Common myeloid progenitor, CD34-positive (primary cell): ENCODE results near the gene KDM5A.
A peak's percentile ranks its signal among the peaks of the same experiment; 100 is the strongest.
"Not testable (repeated sequence)": the region's sequence is repeated elsewhere in the genome, so short reads cannot be mapped to it uniquely, and the experiment has no call there.

Experiments
- CTCF ChIA-PET: fragments of 350-600 bp; sonication (Branson Sonifier 250); formaldehyde crosslinking; loops from one replicate; lab custom pipeline; 2021; ENCODE audit warnings: antibody characterized with exemption; lab: Charles Lee
- POLR2A ChIA-PET: fragments of 350-600 bp; sonication (Branson Sonifier 250); formaldehyde crosslinking; loops from one replicate; lab custom pipeline; 2021; ENCODE audit warnings: antibody characterized with exemption; lab: Charles Lee
- DNase-seq, 3 donors: peaks; one replicate each; pipeline versions ENCODE4 v3.0.0 to v3.0.0-alpha.2; 2013
- H3K27ac ChIP-seq, 2 experiments: 1 replicate in 1 of 2; 2 replicates in 1 of 2; pipeline ENCODE4 v1.7.0; 2013; ENCODE audit warnings: inconsistent platforms in 2 of 2, low read length in 2 of 2, mild to moderate bottlenecking in 2 of 2, low read depth in 1 of 2, moderate library complexity in 1 of 2; ENCODE audit not compliant: severe bottlenecking in 2 of 2, insufficient read depth in 1 of 2, poor library complexity in 1 of 2
- H3K27me3 ChIP-seq, 5 experiments: replicated peaks in 2 of 5; 1 replicate in 3 of 5; 2 replicates in 2 of 5; pipeline versions ENCODE4 v1.6.1 to v1.7.0; 2013; ENCODE audit warnings: low read length in 4 of 5, mild to moderate bottlenecking in 2 of 5, moderate library complexity in 2 of 5, inconsistent platforms in 1 of 5; ENCODE audit not compliant: insufficient read depth in 5 of 5, control insufficient read depth in 4 of 5
- H3K36me3 ChIP-seq, 4 experiments: 1 replicate in 2 of 4; 2 replicates in 2 of 4; pipeline versions ENCODE4 v1.6.1 to v1.7.0; 2013; ENCODE audit warnings: low read length in 3 of 4, control low read depth in 1 of 4, mild to moderate bottlenecking in 1 of 4; ENCODE audit not compliant: control insufficient read depth in 4 of 4, insufficient read depth in 4 of 4
- H3K4me1 ChIP-seq, 4 experiments: 1 replicate in 3 of 4; 2 replicates in 1 of 4; pipeline versions ENCODE4 v1.6.1 to v1.7.1; 2013; ENCODE audit warnings: low read length in 3 of 4, mild to moderate bottlenecking in 3 of 4, control low read depth in 1 of 4, inconsistent platforms in 1 of 4, moderate library complexity in 1 of 4; ENCODE audit not compliant: control insufficient read depth in 4 of 4, insufficient read depth in 4 of 4; ENCODE audit errors: control extremely low read depth in 1 of 4
- H3K4me3 ChIP-seq, 7 experiments: 1 replicate in 4 of 7; 2 replicates in 3 of 7; pipeline versions ENCODE4 v1.5.1 to v1.7.0; 2013; ENCODE audit warnings: mild to moderate bottlenecking in 7 of 7, low read length in 6 of 7, moderate library complexity in 6 of 7, inconsistent platforms in 2 of 7, low read depth in 2 of 7, control low read depth in 1 of 7; ENCODE audit not compliant: insufficient read depth in 4 of 7, control insufficient read depth in 1 of 7; ENCODE audit errors: extremely low read depth in 1 of 7
- H3K9me3 ChIP-seq, 5 experiments: 1 replicate in 4 of 5; 2 replicates in 1 of 5; pipeline versions ENCODE4 v1.6.1 to v1.7.1; 2013; ENCODE audit warnings: low read length in 4 of 5, mild to moderate bottlenecking in 2 of 5, inconsistent platforms in 1 of 5, low read depth in 1 of 5, moderate library complexity in 1 of 5; ENCODE audit not compliant: control insufficient read depth in 4 of 5, insufficient read depth in 2 of 5; ENCODE audit errors: control extremely low read depth in 1 of 5
- WGBS: methylation state at CpG from one replicate; pipeline ENCODE4 v1.1.5; 2013; ENCODE audit not compliant: insufficient coverage; 5-methylcytosine and 5-hydroxymethylcytosine counted together

Gene KDM5A

GRCh38 chr12:237026-237815 lies 151.9 kb downstream of the KDM5A start:
- Histone ChIP-seq H3K27me3 (no peaks in the 10 kb centered on the region), H3K36me3 (no peaks in the 10 kb centered on the region), H3K4me3 (no peak overlapping the region), H3K9me3 (peaks cover 0 to 19% (median 16%) of the 10 kb centered on the region in 5 experiments), H3K4me1 (no peaks in the 10 kb centered on the region), H3K27ac (no peak overlapping the region)
- ChIA-PET CTCF (interaction anchor here (0.9 kb wide), 1 partner anchor 14 kb away, joined by 3 read pairs; no protein-coding TSS in a partner anchor), POLR2A (no interaction called here)
- WGBS = 93% methylated on average over 10 of the region's 13 CpGs
- DNase-seq = no peak

GRCh38 chr12:236445-236844 lies 152.7 kb downstream of the KDM5A start:
- Histone ChIP-seq H3K27me3 (no peaks in the 10 kb centered on the region), H3K27ac (no peak overlapping the region), H3K4me3 (no peak overlapping the region), H3K4me1 (no peaks in the 10 kb centered on the region), H3K9me3 (peaks cover 0 to 19% (median 16%) of the 10 kb centered on the region in 5 experiments), H3K36me3 (no peaks in the 10 kb centered on the region)
- WGBS = 100% methylated on average over 2 of the region's 3 CpGs
- ChIA-PET POLR2A (no interaction called here), CTCF (interaction anchor here (0.9 kb wide), 1 partner anchor 15 kb away, joined by 3 read pairs; no protein-coding TSS in a partner anchor)
- DNase-seq = no peak

- H3K27ac ChIP-seq, H3K36me3 ChIP-seq, H3K27me3 ChIP-seq, H3K4me3 ChIP-seq, DNase-seq, POLR2A ChIA-PET, H3K4me1 ChIP-seq: not testable (repeated sequence)
- WGBS = 94% methylated on average over 4 of the region's 4 CpGs
- peaks cover 0 to 19% (median 16%) of the 10 kb centered on the region in 5 experiments for H3K9me3 ChIP-seq
- CTCF ChIA-PET = interaction anchor here (0.6 to 0.9 kb wide), 2 partner anchors 16 to 105 kb away, joined by 3 read pairs; no protein-coding TSS in a partner anchor
Observed at GRCh38 chr12:235967-236366, 153.2 kb downstream of the KDM5A start.

DNA sequence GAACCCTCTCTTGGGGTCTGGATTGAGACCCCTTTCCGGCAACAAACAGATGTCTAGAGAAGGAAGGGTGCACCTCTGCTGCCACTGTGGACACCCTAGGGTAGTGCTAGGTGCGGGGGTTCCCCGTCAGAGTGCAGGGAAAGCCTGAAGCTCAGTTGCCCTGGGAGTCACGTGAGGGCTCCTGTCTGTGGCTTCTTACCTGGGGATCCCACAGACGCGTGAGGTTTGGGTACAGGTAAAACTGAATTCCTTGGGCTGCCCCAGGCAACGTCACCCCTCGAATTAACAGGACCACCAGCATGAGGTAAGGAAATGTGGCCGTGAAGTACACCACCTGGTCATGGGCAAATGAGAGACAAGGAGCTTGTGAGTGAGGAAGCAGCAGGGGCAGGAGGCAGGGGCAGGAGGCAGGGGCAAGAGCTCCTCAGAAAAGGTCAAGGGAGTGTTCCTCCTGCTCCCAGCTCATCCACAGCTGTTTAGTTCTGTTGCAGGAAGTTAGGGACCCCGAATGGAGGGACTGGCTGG lies 154.2 kb downstream of the KDM5A start:
- H3K36me3 ChIP-seq = no peaks in the 10 kb centered on the region
- 95% methylated on average over 8 of the region's 10 CpGs for WGBS
- CTCF ChIA-PET = interaction anchor here (0.6 to 1.4 kb wide), 2 partner anchors 63 to 104 kb away, joined by 3 to 4 read pairs; no protein-coding TSS in a partner anchor

DNA sequence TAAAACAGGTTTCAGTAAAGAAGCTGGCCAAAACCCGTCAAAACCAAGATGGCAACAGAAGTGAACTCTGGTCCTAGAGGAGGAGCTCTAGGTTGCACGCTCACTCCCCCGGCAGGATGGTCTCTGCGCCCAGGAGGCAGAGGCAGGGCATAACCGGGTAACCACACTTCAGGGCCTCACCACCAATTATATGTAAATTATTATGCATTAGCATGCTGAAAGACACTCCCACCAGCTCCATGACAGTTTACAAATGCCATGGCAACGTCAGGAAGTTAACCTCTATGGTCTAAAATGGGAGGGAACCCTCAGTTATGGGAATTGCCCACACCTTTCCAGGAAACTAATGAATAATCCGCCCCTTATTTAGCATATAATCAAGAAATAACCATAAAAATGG lies 155.1 kb downstream of the KDM5A start:
- 100% methylated on average over 3 of the region's 7 CpGs for WGBS
- DNase-seq = no peak
- no peak overlapping the region for H3K27ac ChIP-seq
- no peak overlapping the region for H3K4me3 ChIP-seq
- ChIA-PET POLR2A (no interaction called here), CTCF (interaction anchor here (1.4 to 2.3 kb wide), 2 partner anchors 11 to 62 kb away, joined by 4 to 6 read pairs; no protein-coding TSS in a partner anchor)
- H3K9me3 ChIP-seq = peaks cover 0 to 17% (median 16%) of the 10 kb centered on the region in 5 experiments
- peaks cover 0 to 5% (median 0%) of the 10 kb centered on the region in 5 experiments for H3K27me3 ChIP-seq
- no peaks in the 10 kb centered on the region for H3K36me3 ChIP-seq
- H3K4me1 ChIP-seq = no peaks in the 10 kb centered on the region

More for the DNA sequence above, 154.2 kb downstream of the KDM5A start:
- POLR2A ChIA-PET = no interaction called here
- Histone ChIP-seq H3K27me3 (peaks cover 0 to 5% (median 0%) of the 10 kb centered on the region in 5 experiments), H3K9me3 (peaks cover 0 to 17% (median 16%) of the 10 kb centered on the region in 5 experiments), H3K4me1 (no peaks in the 10 kb centered on the region), H3K4me3 (no peak overlapping the region), H3K27ac (no peak overlapping the region)
- DNase-seq = no peak

GRCh38 chr12:233615-233968 lies 155.5 kb downstream of the KDM5A start:
- no peak overlapping the region for H3K4me3 ChIP-seq
- peaks cover 0 to 5% (median 0%) of the 10 kb centered on the region in 5 experiments for H3K27me3 ChIP-seq
- H3K27ac ChIP-seq = no peak overlapping the region
- ChIA-PET POLR2A (no interaction called here), CTCF (interaction anchor here (1.4 to 2.3 kb wide), 2 partner anchors 10 to 61 kb away, joined by 4 to 6 read pairs; no protein-coding TSS in a partner anchor)
- no peaks in the 10 kb centered on the region for H3K36me3 ChIP-seq
- DNase-seq = peak in 1 of 3 donors; percentile 31
- H3K9me3 ChIP-seq = peaks cover 0 to 17% (median 16%) of the 10 kb centered on the region in 5 experiments
- H3K4me1 ChIP-seq = no peaks in the 10 kb centered on the region
- 100% methylated on average over 1 of the region's 3 CpGs for WGBS
